ENCODE results near the gene SLC7A5.
A peak's percentile ranks its signal among the peaks of the same experiment; 100 is the strongest.
"Not testable (repeated sequence)": the region's sequence is repeated elsewhere in the genome, so short reads cannot be mapped to it uniquely, and the experiment has no call there.

SLC7A5 gene

GRCh38 chr16:87819282-87819681, 50.0 kb downstream of the SLC7A5 start:
- DNase-seq, result no peak

DNA sequence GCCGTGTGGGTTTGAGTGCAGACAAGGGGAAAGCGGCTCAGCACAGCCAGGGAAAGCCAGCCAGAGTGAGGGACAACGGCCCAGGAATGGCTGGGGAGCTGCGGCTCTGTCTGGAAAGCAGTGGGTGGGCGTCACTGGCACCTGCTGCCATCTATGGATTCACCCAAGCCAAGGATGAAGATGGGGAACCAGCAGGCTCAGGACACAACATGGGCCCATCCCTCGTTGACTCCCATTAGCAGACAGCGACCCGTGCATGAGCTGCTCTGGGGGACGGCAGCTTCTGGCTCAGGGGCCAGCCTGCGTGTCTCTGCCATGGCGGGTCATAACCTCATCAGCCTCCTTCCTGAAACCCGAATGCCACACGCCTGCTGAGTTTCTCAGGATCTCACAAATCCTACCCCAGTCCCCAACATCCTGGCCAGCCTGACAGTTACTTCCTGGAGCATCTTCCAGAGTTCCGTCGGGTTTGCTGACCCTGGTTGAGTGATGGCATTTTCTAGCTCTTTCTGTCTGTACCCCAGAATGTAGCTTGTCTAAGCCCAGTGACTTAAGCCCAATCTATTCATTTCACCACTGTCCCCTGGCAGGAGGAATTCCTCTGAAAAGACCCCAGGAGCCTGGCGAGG, 50.7 kb downstream of the SLC7A5 start:
- DNase-seq, result no peak

GRCh38 chr16:87817910-87818309, 51.4 kb downstream of the SLC7A5 start:
- no peak for DNase-seq

DNA sequence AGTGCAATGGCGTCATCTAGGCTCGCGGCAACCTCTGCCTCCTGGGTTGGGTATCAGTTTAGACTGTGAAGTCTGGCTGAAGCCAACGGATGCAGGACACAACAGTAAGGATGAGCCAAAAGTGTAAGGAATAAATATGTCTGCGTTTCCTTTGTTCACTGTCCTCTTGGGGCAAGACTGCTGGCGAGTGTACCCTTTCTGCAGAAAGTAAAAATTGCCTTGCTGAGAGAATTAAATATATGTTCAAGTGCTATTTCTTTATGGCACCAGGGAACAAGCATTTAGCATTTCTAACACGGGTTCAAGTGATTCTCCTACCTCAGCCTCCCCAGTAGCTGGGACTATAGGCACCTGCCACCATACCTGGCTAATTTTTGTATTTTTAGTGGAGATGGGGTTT, 51.9 kb downstream of the SLC7A5 start:
- DNase-seq, result not testable (repeated sequence)

DNA sequence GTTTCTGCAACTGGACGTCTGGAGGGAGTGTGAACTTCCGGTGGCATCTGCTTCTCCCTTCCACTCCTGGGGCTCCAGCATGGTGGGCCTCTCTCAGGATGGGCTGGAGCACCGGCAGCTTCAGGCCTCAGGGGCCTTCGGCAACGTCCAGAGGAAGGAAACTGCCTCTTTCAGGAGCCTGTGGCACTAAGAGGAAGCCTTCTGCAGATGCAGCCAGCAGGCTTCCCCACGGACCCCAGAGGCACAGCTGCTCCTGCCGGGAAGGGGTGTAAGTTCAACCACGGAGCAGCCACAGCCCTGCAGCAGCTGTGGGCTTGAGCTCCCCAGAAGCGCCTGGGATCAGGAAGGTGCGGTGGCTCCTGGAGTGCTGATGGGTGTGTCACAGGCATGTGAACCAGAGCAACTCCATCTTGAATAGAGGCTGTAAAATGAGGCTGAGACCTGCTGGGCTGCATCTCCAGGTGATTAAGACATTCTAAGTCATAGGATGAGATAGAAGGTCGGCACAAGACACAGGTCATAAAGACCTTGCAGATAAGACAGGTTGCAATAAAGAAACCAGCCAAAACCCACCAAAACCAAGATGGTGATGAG, 52.7 kb downstream of the SLC7A5 start:
- no peak for DNase-seq

GRCh38 chr16:87815567-87815966, 53.7 kb downstream of the SLC7A5 start:
- no peak for DNase-seq

- no peak for DNase-seq
These were observed 57.1 kb downstream of the SLC7A5 start for GRCh38 chr16:87812200-87812656.

- not testable (repeated sequence) for DNase-seq
These were observed 57.9 kb downstream of the SLC7A5 start for GRCh38 chr16:87811454-87811853.

DNA sequence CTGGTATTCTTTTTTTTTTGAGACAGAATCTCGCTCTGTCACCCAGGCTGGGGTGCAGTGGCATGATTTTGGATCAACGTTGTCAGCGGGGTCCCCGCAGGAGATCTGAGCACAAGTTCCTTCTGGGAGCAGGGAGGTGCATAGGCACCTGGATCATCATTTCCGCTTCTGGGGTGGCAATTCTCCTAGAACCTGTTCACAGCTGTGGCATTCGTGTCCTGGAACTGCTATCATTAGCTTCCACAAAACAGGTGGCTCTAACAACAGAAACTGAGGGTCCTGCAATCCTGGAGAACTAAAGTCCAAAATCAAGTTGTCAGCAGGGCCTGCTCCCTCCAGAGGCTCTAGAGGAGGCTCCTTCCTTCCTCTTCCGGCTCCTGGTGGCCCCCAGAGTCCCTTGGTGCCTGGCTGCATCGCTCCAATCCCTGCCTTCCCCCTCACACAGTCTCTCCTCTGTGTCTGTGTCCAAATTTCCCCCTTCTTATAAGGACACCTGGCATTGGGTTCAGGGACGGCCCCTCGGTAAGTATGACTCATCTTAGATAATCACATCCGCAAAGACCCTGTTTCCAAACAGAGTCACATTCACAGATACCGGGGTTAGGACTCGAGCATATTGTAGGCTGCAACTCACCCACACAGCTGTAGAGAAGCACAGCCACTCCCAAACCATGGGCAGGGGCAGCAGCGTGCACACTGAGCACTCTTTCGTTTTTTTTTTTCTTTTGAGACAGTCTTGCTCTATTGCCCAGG, 60.0 kb downstream of the SLC7A5 start:
- peak; percentile 1 for DNase-seq

DNA sequence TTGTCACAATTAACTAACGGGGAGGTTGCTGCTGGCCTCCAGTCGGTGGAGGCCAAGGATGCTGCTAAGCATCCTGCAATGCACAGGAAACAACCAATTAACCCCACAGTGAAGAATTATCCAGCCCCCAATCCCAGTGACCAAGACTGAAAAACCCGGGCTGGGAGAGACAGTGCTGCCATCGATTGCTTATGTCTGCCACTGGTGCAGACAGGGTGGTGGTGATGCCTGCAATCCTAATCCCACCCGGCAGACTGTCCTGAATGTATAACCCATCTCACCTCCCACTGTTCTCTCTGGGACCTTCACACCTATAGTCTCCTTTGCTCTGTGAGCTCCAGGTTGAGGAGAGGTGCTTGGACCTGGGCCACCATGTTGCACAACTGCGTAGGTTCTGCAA, 61.2 kb downstream of the SLC7A5 start:
- no peak for DNase-seq

GRCh38 chr16:87806641-87807546, 62.4 kb downstream of the SLC7A5 start:
- no peak for DNase-seq

DNA sequence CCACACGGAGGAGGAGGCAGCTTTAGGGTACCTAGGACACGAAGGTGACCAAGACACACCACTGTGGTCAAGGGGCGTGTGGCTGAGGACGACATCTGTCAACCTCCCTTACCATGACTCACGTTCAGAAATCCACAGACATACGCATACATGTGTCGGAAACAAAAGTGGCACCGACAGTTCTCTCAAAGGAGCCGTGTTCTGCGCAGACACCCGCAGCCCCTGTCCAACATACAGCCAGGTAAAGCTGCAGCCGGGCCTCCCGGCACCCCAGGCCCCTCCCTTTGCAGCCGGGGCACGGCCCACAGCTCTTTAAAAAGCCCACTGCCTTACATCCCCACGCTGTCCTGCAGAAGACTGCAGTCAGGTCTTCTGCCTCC, 63.1 kb downstream of the SLC7A5 start:
- no peak for DNase-seq

DNA sequence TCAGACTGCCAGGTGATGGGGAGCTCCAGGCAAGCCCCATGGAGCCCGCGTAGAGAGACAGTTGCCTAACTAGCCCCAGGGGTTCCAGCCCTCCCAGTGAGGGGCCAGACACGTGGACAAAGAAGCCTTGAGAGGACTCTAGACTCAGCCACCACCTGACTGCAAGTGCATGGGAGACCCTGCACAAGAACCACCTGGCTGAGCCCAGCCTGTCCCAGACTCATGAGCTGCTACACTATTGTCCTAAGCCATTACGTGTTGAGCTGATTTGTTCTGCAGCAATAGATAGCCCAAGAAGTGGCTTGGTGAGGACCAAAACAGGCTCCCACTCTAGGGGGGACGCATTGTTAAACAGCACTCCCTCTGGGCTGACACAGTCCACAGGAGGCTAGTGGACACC, 65.9 kb downstream of the SLC7A5 start:
- no peak for DNase-seq

DNA sequence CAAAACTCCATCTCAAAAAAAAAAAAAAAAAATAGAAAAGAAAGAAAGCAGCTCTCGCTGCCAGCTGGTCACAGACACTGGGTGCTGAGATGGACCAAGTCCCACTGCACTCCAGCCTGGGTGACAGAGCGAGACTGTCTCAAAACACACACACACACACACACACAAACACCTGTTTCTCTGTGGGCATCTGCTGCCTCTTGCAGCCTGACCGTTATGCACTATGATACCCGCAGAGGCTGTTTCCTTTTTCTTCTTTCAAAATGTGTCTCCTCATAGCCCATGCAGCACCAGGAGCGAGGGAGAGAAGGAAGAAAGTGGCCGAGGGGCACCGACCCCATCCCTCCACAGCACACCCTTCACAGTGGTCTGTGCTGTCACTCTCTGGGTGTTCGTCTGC, 66.6 kb downstream of the SLC7A5 start:
- DNase-seq, result no peak

DNA sequence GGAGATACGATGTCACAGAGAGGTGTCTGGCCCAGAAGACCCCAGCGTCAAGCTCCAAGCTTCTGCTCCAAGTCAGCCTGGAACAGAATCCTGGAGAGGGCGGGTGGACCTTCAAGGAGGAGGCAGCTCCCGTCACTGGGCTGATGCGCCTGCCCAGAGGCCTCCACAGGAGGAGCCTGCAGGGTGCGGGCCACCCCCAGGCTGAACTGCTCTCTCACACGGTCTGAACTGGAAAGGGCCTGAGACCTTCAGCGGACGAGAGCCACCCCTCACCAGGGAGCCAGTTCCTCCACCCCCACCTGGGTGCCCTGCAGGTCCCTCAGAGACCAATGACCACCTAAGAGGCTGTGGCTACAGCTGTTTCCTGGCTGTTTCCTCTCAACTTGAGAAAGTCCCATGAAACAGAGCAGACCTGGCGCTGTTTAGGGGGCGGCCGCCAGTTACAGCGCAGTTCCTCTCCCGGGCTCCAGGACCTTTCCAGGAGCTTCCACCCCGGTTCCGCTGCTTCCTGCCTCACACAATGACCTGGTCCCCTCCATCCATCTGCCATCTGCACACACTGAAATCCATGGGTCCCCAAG, 67.5 kb downstream of the SLC7A5 start:
- DNase-seq, result no peak

DNA sequence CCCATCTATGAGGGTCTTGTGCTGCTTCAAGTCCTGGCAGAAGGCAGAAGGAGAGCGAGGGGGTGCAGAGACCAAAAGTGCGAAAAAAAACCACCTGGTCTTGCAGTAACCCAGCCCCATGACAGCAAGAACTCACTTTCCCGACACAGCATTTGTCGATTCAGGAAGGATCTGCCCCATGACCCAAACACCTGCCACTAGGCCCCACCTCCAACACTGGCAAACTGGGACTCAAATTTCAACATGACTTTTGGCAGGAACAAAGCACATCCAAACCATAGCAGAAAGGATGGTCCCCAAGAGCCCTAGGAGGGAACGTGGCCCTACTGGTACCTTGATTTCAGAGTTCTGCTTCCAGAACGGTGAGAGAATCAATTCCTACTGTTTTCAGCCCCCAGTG, 68.8 kb downstream of the SLC7A5 start:
- no peak for DNase-seq

DNA sequence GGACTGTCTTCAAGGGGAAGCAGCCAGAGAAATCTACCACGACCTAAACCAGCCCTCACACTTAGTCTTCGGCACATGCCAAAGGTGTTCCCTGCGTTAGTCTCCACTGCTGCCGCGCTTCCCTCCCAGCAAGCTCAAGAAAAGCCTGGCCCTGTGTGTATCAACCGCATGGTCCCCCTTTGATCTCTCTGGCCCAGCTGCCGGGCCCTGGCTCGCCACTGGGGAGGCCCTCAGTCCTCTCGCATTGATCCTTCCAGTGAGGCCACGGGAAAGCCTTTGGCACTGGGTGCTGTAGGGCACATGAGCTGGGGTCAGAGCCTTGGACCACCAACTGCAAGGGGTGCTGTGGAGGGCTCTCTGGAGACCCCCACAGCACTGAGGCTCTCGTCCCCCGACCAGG, 74.0 kb downstream of the SLC7A5 start:
- no peak for DNase-seq

GRCh38 chr16:87794485-87795078, 74.7 kb downstream of the SLC7A5 start:
- no peak for DNase-seq

- no peak for DNase-seq
These were observed 77.1 kb downstream of the SLC7A5 start for GRCh38 chr16:87792205-87792565.

GRCh38 chr16:87791295-87792204, 77.8 kb downstream of the SLC7A5 start:
- DNase-seq, result no peak
